SKM-1 (cell line): Measurements from ENCODE around the gene LTBP2.

ENCODE experiments used
- DNase-seq: peaks from one replicate; lab custom pipeline; 2025; ENCODE audit not compliant: unreplicated experiment; lab: John Stamatoyannopoulos, UW

The LTBP2 gene

GRCh38 chr14:74509587-74510222, 102.3 kb downstream of the LTBP2 start:
- no peak for DNase-seq

GRCh38 chr14:74508844-74509428, 103.1 kb downstream of the LTBP2 start:
- no peak for DNase-seq

GRCh38 chr14:74508292-74508731, 103.7 kb downstream of the LTBP2 start:
- DNase-seq = no peak

DNA sequence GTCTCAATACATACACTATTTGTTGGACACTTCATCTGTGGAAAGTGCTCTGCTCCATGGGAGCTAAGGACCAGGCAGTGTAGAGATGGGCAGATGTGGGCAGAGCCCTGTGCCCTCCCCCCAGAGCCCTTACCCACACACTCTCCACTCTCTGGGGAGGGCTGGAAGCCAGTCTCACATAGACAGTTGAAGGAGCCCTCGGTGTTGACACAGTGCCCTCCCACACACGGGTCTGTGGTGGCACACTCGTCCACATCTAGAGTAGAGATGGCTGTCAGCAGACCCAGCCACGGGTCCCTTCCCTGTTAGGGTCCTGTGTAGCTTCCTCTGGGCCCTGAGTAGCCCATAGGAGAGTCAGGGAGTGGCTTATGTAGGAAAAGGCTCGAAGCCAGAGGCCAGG, 104.2 kb downstream of the LTBP2 start:
- DNase-seq = no peak

DNA sequence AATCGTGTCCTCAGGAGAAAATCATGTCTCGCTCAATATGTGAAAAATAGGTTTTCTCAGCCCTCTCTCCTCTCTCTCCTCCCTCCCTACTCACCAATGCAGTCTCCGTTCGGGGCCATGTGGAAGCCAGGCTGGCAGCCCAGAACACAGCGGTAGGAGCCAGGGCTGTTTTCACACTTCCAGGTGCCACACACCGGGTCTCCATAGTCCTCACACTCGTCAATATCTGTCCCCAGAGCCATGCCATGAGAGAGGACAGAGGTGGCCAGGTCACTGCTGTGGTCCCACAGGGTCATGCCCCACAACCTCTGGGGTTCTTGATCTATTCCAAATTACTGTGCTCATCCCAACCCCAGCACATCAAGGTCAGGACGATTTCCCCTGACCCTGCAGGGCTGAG, 105.0 kb downstream of the LTBP2 start:
- DNase-seq = no peak

GRCh38 chr14:74506411-74506851, 105.6 kb downstream of the LTBP2 start:
- DNase-seq = no peak

GRCh38 chr14:74505831-74506230, 106.2 kb downstream of the LTBP2 start:
- no peak for DNase-seq

DNA sequence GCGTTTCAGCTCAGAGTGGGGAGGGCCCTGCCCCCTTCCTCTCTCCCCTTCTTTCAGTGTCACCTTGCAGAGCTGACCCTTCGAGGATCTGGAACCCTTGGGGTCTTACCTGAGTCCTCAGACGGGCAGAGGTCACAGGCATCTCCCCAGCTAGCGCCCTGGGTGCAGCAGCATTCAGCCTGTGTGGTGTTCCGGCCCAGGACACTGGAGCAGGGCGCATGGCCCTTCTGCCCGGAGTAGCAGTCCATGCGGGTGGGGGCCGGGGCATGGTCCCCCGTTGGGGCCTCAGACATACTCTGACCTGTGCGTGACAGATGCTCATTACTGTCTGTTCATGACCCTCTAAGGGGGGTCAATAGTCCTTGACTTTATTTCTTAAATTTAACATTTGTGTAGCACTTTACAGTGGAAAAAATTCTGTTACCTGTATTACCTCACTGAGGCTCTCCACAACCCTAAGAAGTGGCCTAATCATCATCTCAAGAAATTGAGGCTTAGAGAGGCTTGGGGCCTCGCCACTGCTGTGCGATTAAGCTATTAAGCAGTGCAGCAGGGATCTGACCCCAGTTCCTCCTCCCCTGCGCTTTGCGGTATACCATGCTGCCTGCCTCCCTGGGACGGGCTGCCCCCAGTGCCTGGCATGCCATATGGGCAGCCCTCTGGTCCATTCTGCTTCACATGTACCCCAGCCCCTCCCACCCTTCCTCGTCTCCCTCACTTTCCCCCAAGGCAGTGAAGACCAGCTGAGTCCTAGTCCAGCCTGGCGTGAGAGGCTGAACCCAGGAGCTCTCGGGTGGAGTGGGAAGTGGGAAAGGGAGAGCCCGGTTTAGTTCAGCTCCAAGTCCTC, 106.9 kb downstream of the LTBP2 start:
- DNase-seq = no peak

DNA sequence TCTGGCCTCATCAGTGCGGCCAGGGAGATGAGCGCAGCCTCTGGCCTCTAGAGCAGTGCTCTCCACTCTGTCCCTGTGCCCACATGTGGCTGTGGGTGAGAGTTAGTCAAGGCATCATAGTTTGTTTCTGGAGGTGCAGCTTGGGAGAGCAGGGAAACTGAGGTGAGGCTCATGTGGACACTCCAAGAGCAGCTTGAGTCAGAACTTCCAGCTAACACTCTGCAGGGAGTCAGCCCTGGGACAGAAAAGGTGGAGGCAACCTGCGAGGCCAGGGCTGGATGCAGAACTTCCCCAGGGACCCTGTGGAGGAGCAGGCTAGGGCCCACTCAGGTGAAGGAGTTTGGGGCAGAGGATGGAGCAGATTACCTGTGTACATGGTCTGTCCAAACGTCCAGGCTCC, 107.6 kb downstream of the LTBP2 start:
- DNase-seq = no peak

GRCh38 chr14:74503938-74504335, 108.1 kb downstream of the LTBP2 start:
- no peak for DNase-seq

- DNase-seq = no peak
These were observed 108.6 kb downstream of the LTBP2 start for GRCh38 chr14:74503291-74503937.

DNA sequence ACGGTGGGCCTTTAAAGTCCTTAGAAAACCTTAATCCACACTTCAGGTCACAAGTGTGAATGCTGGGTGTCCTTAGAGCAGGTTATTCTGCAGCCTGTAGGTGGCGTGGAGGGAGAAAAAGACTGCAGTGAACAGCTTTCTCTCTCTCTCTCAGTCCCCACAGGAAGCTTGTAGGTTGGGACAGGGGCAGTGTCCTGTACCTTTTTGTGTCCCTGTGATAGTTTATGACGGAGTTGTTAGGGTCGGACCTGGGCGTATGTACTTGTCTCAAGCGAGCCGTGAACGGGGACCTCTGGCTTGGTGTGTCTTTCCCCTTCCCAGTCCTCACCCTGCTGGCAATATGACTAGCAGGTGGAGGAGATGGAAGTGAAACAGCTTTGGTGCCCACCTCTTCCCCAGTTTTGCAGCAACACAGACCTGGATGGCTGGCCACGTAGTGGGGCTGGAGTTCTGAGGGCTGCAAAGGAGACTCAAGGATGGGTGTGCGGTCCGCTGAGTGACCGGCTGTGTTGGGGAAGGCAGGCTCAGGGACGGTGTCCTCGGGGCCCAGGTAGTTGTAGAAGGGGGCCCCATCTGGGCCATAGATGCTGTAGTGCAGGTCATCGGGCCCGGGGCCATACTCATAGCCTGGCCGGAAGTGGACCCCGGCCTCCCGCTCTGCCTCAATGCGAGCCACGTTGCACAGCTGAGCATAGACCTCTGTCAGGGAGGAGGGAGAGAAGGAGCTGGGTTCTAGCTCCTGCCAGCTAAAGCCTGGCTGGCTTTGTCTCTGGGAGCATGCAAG, 109.6 kb downstream of the LTBP2 start:
- no peak for DNase-seq

DNA sequence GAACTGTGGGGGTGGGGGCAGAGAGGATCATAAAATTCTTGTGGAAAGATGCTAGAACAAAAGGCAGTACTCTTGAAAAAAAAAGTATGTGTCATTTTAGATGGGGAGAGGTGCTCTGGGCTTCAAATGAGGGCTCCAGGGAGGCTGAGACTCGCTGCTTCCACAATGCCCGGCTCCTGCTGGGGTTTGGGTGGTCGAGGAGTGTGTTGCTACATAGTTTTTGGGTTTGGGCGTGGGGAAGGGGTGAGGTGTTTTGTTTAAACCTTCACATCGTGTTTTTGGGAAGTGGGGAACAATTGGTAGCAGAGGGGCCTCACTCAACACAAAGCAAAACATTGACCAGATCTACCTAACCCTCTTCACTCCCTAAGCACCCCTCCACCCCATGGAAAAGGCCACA, 110.3 kb downstream of the LTBP2 start:
- no peak for DNase-seq

DNA sequence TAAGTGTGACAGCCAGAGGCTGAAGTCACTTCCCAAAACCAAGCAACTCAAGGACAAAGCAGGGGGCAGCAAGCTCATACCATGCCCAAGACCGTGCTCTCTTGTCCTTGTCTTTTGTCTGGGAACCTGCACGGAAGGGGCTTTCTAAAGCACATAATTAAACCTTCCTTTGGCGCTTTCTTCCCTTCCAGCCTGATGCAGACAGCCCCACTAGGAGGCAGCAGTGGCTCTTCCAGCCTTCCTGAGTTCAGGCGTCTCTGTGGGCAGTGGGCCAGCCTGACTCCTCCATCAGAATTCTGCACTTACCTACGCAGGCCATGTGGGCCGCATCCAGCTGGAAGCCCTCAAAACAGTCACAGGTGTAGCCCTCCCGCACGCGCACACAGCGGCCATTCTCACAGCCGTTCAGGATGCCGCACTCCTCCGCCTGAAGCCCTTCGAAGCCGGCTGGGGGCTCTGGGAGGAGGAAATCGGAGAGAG, 110.9 kb downstream of the LTBP2 start:
- no peak for DNase-seq

DNA sequence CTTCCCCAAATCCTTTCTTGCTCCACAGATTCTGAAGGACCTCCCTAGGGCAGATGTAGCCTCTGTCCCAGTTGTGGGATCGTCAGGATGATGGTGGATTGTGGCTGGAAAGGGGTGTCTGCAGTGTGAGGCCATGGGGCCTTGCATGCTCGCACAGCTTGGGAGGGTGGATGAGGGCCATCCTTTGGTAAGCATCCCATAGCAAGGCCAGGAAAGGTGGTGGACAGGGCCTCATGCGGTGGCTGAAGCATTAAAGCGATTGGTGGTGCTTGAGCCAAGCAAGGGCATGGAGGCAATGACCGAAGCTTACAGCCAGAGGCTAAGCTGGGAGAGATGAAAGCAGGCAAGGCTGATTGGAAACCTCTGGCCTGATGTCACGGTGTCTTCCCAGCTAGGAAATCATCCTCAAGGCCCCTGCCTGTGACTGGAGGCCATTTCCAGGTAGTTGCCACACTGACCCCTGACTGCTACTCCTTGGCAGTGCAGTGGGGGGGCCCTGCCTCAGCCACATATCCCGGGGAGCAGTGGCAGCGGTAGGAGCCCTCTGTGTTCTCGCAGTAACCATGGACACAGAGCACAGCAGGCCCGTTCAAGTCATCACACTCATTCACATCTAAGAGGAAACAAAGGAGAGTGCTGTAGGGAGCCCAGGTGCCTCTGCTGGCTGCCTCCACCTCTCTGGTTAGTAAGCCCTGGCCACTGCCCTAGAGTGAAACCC, 111.5 kb downstream of the LTBP2 start:
- no peak for DNase-seq

GRCh38 chr14:74495356-74495755, 116.7 kb downstream of the LTBP2 start:
- no peak for DNase-seq

DNA sequence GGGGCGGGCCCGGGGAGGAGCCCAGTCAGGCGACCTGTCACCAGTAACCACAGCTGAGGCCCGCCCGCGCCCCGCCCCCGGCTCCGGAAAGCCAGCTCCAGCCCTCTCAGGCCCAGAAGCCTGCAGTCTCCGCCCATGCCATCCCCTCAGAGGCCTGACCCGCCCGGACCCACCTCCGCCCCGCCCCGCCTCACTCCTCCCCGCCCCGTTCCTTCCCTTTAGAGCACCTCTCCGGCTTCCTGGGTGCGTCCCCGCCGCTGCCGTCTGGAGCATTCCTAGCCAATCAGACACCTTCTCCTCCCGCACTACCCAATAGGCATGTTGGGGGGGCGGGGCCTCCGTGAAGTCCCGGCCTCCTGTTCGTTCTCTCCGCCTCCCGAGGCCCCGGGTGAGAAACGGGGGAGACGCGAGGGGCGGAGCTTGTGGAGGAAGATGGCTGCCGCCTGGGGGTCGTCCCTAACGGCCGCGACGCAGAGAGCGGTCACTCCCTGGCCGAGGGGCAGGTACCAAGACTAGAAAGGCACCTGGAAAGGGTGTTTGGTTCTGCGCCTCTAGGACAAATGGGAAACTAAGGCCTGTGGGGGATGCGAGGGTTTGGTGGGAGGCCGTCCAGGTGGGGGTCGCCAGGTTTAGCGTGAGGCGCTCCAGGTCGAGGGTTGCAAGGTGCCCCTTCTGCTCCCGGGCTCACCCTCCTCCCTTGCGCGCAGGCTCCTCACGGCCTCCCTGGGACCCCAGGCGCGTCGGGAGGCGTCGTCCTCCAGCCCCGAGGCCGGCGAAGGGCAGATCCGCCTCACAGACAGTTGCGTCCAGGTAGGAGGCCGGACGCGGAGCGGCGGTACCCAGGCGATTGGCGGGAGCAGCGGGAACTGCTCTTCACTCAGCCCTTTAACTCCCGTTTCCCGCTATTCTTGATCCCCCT, 118.4 kb downstream of the LTBP2 start, which contains the start of gene ISCA2:
Gene ISCA2, plus strand, starts transcription at position 423 of the 919 bp plus-strand sequence. Its CDS starts 10 bp downstream, at position 433.
- DNase-seq = peak; percentile 76

GRCh38 chr14:74492776-74493342, 119.2 kb downstream of the LTBP2 start, which contains the start of gene NPC2:
TSS of gene NPC2 (minus strand) at chr14:74493305. CDS start at chr14:74493274, 31 bp downstream.
- DNase-seq = no peak
